Activated naive CD4-positive, alpha-beta T cell treated with anti-CD3 and anti-CD28 coated beads, Interleukin-2, amount 10 ng/mL, durations not matched to agents 7 days and 5 days (primary cell): Measurements from ENCODE around the gene SALL2.

ENCODE experiments used
- CTCF ChIA-PET: fragments of 350-600 bp; sonication (Branson Sonifier 250); formaldehyde crosslinking; loops from one replicate; lab custom pipeline; 2021; ENCODE audit warnings: antibody characterized with exemption; lab: Charles Lee
- DNase-seq: peaks from one replicate; pipeline ENCODE4 v3.0.0-alpha.2; 2020
- H3K27ac Mint-ChIP-seq: one replicate; pipeline ENCODE4 v1.8.0; 2021; ENCODE audit warnings: mild to moderate bottlenecking, moderate library complexity, mixed read lengths
- H3K27me3 Mint-ChIP-seq: one replicate; pipeline ENCODE4 v1.8.0; 2021; ENCODE audit warnings: mild to moderate bottlenecking, mixed read lengths
- H3K36me3 Mint-ChIP-seq: one replicate; pipeline ENCODE4 v1.8.0; 2021; ENCODE audit warnings: mixed read lengths
- H3K4me1 Mint-ChIP-seq: one replicate; pipeline ENCODE4 v1.8.0; 2021; ENCODE audit warnings: mixed read lengths
- H3K4me3 Mint-ChIP-seq: one replicate; pipeline ENCODE4 v1.8.0; 2021; ENCODE audit warnings: mild to moderate bottlenecking, moderate library complexity, mixed read lengths
- H3K9me3 Mint-ChIP-seq: one replicate; pipeline ENCODE4 v1.8.0; 2021; ENCODE audit warnings: mixed read lengths

Gene SALL2

GRCh38 chr14:21536418-21537089 lies 10.4 kb upstream of the SALL2 start:
- no peak overlapping the region for H3K27ac Mint-ChIP-seq
- no peaks in the 10 kb centered on the region for H3K36me3 Mint-ChIP-seq
- H3K27me3 Mint-ChIP-seq, result peaks cover 64% of the 10 kb centered on the region
- CTCF ChIA-PET, result interaction anchor here (1.0 kb wide), 1 partner anchor 81 kb away, joined by 3 read pairs; the partner anchor contains the start of gene CHD8
- H3K9me3 Mint-ChIP-seq, result no peaks in the 10 kb centered on the region
- H3K4me3 Mint-ChIP-seq, result no peak overlapping the region
- DNase-seq, result no peak
- peaks cover 8% of the 10 kb centered on the region for H3K4me1 Mint-ChIP-seq

GRCh38 chr14:21535545-21536417 lies 9.6 kb upstream of the SALL2 start:
- Mint-ChIP-seq H3K27ac (no peak overlapping the region), H3K9me3 (no peaks in the 10 kb centered on the region), H3K4me1 (peaks cover 8% of the 10 kb centered on the region), H3K27me3 (peaks cover 64% of the 10 kb centered on the region), H3K4me3 (no peak overlapping the region), H3K36me3 (no peaks in the 10 kb centered on the region)
- no peak for DNase-seq
- CTCF ChIA-PET, result interaction anchor here (1.1 kb wide), 1 partner anchor 37 kb away, joined by 3 read pairs; no protein-coding TSS in a partner anchor

GRCh38 chr14:21534576-21534975 lies 8.4 kb upstream of the SALL2 start:
- Mint-ChIP-seq H3K4me3 (no peak overlapping the region), H3K36me3 (no peaks in the 10 kb centered on the region), H3K4me1 (peaks cover 8% of the 10 kb centered on the region), H3K27me3 (peaks cover 67% of the 10 kb centered on the region), H3K9me3 (no peaks in the 10 kb centered on the region), H3K27ac (no peak overlapping the region)
- DNase-seq, result no peak
- CTCF ChIA-PET, result no interaction called here

- H3K4me3 Mint-ChIP-seq, result no peak overlapping the region
- no peaks in the 10 kb centered on the region for H3K9me3 Mint-ChIP-seq
- CTCF ChIA-PET, result no interaction called here
- H3K36me3 Mint-ChIP-seq, result no peaks in the 10 kb centered on the region
- DNase-seq, result no peak
- no peak overlapping the region for H3K27ac Mint-ChIP-seq
- H3K4me1 Mint-ChIP-seq, result peaks cover 8% of the 10 kb centered on the region
- H3K27me3 Mint-ChIP-seq, result peaks cover 54% of the 10 kb centered on the region
Observed at GRCh38 chr14:21533294-21533693, 7.1 kb upstream of the SALL2 start.

GRCh38 chr14:21529515-21529914 lies 3.4 kb upstream of the SALL2 start:
- CTCF ChIA-PET, result interaction anchor here (2.2 kb wide), 1 partner anchor 31 kb away, joined by 6 read pairs; no protein-coding TSS in a partner anchor
- Mint-ChIP-seq H3K4me3 (no peak overlapping the region), H3K36me3 (no peaks in the 10 kb centered on the region), H3K27ac (no peak overlapping the region), H3K4me1 (peaks cover 23% of the 10 kb centered on the region), H3K9me3 (no peaks in the 10 kb centered on the region), H3K27me3 (peaks cover 35% of the 10 kb centered on the region)
- no peak for DNase-seq

- DNase-seq, result no peak
- H3K27me3 Mint-ChIP-seq, result peaks cover 32% of the 10 kb centered on the region
- no peaks in the 10 kb centered on the region for H3K9me3 Mint-ChIP-seq
- no peak overlapping the region for H3K27ac Mint-ChIP-seq
- CTCF ChIA-PET, result interaction anchor here (1.1 kb wide), 1 partner anchor 28 kb away, joined by 3 read pairs; no protein-coding TSS in a partner anchor
- H3K4me1 Mint-ChIP-seq, result peaks cover 23% of the 10 kb centered on the region
- H3K4me3 Mint-ChIP-seq, result no peak overlapping the region
- no peaks in the 10 kb centered on the region for H3K36me3 Mint-ChIP-seq
Observed at GRCh38 chr14:21528381-21529348, 2.5 kb upstream of the SALL2 start.

GRCh38 chr14:21527318-21527679 lies 1.2 kb upstream of the SALL2 start:
- H3K4me1 Mint-ChIP-seq, result peaks cover 23% of the 10 kb centered on the region
- H3K9me3 Mint-ChIP-seq, result no peaks in the 10 kb centered on the region
- H3K36me3 Mint-ChIP-seq, result no peaks in the 10 kb centered on the region
- no peak overlapping the region for H3K27ac Mint-ChIP-seq
- DNase-seq, result no peak
- H3K27me3 Mint-ChIP-seq, result peaks cover 32% of the 10 kb centered on the region
- CTCF ChIA-PET, result interaction anchor here (0.6 kb wide), 1 partner anchor 112 kb away, joined by 3 read pairs; no protein-coding TSS in a partner anchor
- H3K4me3 Mint-ChIP-seq, result peak overlapping the region; percentile 80

- Mint-ChIP-seq H3K27me3 (peaks cover 37% of the 10 kb centered on the region), H3K4me1 (peaks cover 23% of the 10 kb centered on the region), H3K27ac (no peak overlapping the region), H3K9me3 (no peaks in the 10 kb centered on the region), H3K4me3 (peak overlapping the region; percentile 80), H3K36me3 (no peaks in the 10 kb centered on the region)
- DNase-seq, result no peak
- CTCF ChIA-PET, result interaction anchor here (0.6 to 0.9 kb wide), 2 partner anchors 30 to 111 kb away, joined by 3 to 4 read pairs; no protein-coding TSS in a partner anchor
Observed at GRCh38 chr14:21526672-21527317, 649 bp upstream of the SALL2 start.

- DNase-seq, result no peak
- peaks cover 46% of the 10 kb centered on the region for H3K27me3 Mint-ChIP-seq
- H3K27ac Mint-ChIP-seq, result peak overlapping the region; percentile 4
Observed at GRCh38 chr14:21525571-21525961, 580 bp downstream of the SALL2 start.

GRCh38 chr14:21524575-21525490 lies 1.3 kb downstream of the SALL2 start:
- Mint-ChIP-seq H3K36me3 (no peaks in the 10 kb centered on the region), H3K27ac (peak overlapping the region; percentile 4), H3K9me3 (no peaks in the 10 kb centered on the region), H3K4me1 (peaks cover 23% of the 10 kb centered on the region), H3K4me3 (peak overlapping the region; percentile 80), H3K27me3 (peaks cover 47% of the 10 kb centered on the region)
- DNase-seq, result no peak
- CTCF ChIA-PET, result interaction anchor here (0.9 kb wide), 1 partner anchor 30 kb away, joined by 3 read pairs; no protein-coding TSS in a partner anchor

More at GRCh38 chr14:21525571-21525961, 580 bp downstream of the SALL2 start:
- Mint-ChIP-seq H3K4me1 (peaks cover 23% of the 10 kb centered on the region), H3K36me3 (no peaks in the 10 kb centered on the region), H3K4me3 (peak overlapping the region; percentile 80), H3K9me3 (no peaks in the 10 kb centered on the region)
- CTCF ChIA-PET, result interaction anchor here (0.9 to 1.0 kb wide), 2 partner anchors 27 to 30 kb away, joined by 3 to 6 read pairs; no protein-coding TSS in a partner anchor

GRCh38 chr14:21523203-21523602 lies 2.9 kb downstream of the SALL2 start:
- Mint-ChIP-seq H3K27ac (no peak overlapping the region), H3K27me3 (peaks cover 61% of the 10 kb centered on the region), H3K9me3 (no peaks in the 10 kb centered on the region), H3K36me3 (no peaks in the 10 kb centered on the region), H3K4me1 (peaks cover 23% of the 10 kb centered on the region), H3K4me3 (no peak overlapping the region)
- CTCF ChIA-PET, result interaction anchor here (1.4 kb wide), 1 partner anchor 25 kb away, joined by 4 read pairs; no protein-coding TSS in a partner anchor
- DNase-seq, result no peak

GRCh38 chr14:21521501-21521900 lies 4.6 kb downstream of the SALL2 start:
- no peak overlapping the region for H3K27ac Mint-ChIP-seq
- CTCF ChIA-PET, result no interaction called here

More at GRCh38 chr14:21521501-21521900, 4.6 kb downstream of the SALL2 start:
- no peak overlapping the region for H3K4me3 Mint-ChIP-seq
- H3K4me1 Mint-ChIP-seq, result peaks cover 14% of the 10 kb centered on the region
- H3K36me3 Mint-ChIP-seq, result no peaks in the 10 kb centered on the region
- H3K9me3 Mint-ChIP-seq, result no peaks in the 10 kb centered on the region
- H3K27me3 Mint-ChIP-seq, result peaks cover 58% of the 10 kb centered on the region
- no peak for DNase-seq
